ENCODE data around the gene APH1A.
"Not testable (repeated sequence)": the region's sequence is repeated elsewhere in the genome, so short reads cannot be mapped to it uniquely, and the experiment has no call there.

The APH1A gene

DNA sequence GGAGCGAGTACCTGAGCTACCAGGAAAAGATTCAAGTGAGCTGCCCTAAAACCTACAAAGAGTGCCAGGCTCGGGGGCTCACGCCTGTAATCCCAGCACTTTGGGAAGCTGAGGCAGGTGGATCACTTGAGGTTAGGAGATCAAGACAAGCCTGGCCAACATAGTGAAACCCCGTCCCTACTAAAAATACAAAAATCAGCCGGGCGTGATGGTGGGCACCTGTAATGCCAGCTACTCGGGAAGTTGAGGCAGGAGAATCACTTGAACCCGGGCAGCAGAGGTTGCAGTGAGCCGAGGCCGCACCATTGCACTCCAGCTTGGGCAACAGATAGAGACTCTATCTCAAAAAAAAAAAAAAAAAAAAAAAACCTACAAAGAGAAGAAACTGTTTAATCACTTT lies 35.9 kb downstream of the APH1A start:
- not testable (repeated sequence) for DNase-seq

GRCh38 chr1:150228246-150228645 lies 40.6 kb downstream of the APH1A start:
- DNase-seq, result not testable (repeated sequence)

DNA sequence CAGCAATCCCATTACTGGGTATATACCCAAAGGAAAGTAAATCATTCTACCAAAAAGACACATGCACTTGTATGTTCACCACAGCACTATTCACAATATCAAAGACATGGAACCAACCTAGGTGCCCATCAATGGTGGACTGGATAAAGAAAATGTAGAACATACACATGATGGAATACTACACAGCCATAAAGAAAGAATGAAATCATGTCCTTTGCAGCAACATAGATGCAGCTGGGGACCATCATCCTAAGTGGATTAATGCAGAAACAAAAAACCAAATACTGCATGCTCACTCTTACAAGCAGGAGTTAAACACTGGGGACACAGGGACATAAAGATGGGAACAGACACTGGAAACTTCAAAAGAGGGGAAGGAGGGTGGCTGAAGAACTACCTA lies 41.6 kb downstream of the APH1A start:
- no peak for DNase-seq

- DNase-seq, result no peak
These were observed 42.3 kb downstream of the APH1A start for GRCh38 chr1:150226486-150226885.

GRCh38 chr1:150225546-150225945 lies 43.3 kb downstream of the APH1A start:
- DNase-seq, result no peak

GRCh38 chr1:150224983-150225382 lies 43.8 kb downstream of the APH1A start:
- DNase-seq, result no peak

GRCh38 chr1:150221552-150221951 lies 47.3 kb downstream of the APH1A start:
- DNase-seq, result no peak

- not testable (repeated sequence) for DNase-seq
These were observed 53.0 kb downstream of the APH1A start for GRCh38 chr1:150215855-150216254.

Measured in NCI-H1436 treated with DMSO at 0.1 percent for 48 hours (cell line).